ENCODE results near the gene SLC12A1. TPM values are rescaled to one million over a fixed set of nuclear protein-coding genes. Genes with fewer than 3 reads are reported as not detected.

SLC12A1 gene
- total RNA-seq, 4 donors from 2014 or later: not detected

DNA sequence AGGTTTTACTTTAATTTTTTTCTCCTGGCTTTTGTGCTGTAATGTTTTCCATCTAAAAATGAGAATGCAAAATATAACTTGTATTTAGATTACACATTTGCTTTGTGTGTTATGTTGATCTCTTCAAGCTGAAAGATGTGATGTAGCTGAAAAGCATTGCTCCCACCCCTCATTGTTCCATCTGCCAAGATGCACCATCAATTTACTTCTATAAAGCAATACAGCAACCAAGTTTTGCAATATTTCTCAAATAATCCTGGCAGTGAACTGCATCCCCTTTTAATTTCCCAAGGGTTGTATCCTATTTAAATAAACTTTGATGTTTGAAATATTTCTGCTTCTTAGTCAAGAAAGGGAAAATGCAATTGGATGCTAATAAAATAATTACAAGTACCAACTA, 72.6 kb downstream of the SLC12A1 start:
- no peak overlapping the region for H3K4me3 ChIP-seq
- H3K9me3 ChIP-seq: no peaks in the 10 kb centered on the region
- DNase-seq: no peak
- no peak overlapping the region for H3K27ac ChIP-seq
- TF ChIP-seq, protein P1, sequence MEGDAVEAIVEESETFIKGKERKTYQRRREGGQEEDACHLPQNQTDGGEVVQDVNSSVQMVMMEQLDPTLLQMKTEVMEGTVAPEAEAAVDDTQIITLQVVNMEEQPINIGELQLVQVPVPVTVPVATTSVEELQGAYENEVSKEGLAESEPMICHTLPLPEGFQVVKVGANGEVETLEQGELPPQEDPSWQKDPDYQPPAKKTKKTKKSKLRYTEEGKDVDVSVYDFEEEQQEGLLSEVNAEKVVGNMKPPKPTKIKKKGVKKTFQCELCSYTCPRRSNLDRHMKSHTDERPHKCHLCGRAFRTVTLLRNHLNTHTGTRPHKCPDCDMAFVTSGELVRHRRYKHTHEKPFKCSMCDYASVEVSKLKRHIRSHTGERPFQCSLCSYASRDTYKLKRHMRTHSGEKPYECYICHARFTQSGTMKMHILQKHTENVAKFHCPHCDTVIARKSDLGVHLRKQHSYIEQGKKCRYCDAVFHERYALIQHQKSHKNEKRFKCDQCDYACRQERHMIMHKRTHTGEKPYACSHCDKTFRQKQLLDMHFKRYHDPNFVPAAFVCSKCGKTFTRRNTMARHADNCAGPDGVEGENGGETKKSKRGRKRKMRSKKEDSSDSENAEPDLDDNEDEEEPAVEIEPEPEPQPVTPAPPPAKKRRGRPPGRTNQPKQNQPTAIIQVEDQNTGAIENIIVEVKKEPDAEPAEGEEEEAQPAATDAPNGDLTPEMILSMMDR (IDR thresholded peaks at IDR 0.05): no peak
- TF ChIP-seq POLR2A (IDR thresholded peaks at IDR 0.05) (no peak), POLR2AphosphoS5 (IDR thresholded peaks at IDR 0.05) (no peak), EP300 (IDR thresholded peaks at IDR 0.05; ENCODE audit: low read depth) (no peak)
- in situ Hi-C loops (cut with MboI; ENCODE audit: low pct_ligation_motif_present in 1 of 4, low pct_unique_long_range_greater_than_20kb in 1 of 4, low sequenced_read_pairs in 3 of 4): loop anchor here in 3 of 4 donors (25.0 kb wide), 3 partner anchors 816 to 1966 kb away; no protein-coding TSS in a partner anchor
- H3K27me3 ChIP-seq: peaks cover 4% of the 10 kb centered on the region
- H3K4me1 ChIP-seq: no peaks in the 10 kb centered on the region
- no peaks in the 10 kb centered on the region for H3K36me3 ChIP-seq
- intact Hi-C loops (cut with DNase I; ENCODE audit: low total_unique reads): no loop called here

DNA sequence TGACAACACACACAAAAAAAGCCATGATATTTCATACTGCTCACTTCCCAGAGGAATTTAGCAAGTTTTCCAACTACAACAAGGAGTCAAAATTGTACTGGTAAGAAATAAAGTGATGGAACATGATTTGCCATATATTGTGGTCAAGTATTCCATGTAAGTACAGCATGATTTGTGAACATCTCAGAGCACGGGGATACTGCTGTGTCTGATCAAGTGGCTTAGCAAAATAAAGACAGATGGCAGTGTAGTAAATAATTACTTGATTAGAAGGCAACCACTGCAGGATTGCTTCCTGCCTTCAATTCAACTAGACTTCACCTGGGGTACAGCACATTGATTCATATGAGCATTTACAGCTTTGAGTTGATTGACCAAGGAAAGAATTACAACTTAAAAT, 73.5 kb downstream of the SLC12A1 start:
- Histone ChIP-seq H3K9me3 (no peaks in the 10 kb centered on the region), H3K27me3 (no peaks in the 10 kb centered on the region), H3K27ac (no peak overlapping the region), H3K36me3 (no peaks in the 10 kb centered on the region), H3K4me3 (no peak overlapping the region), H3K4me1 (no peaks in the 10 kb centered on the region)
- intact Hi-C loops (cut with DNase I; ENCODE audit: low total_unique reads): no loop called here
- 50 to 81% methylated on average over 1 of the region's 1 CpG for WGBS, 2 donors (ENCODE audit: low coverage in 1 of 2)
- in situ Hi-C loops (cut with MboI; ENCODE audit: low pct_ligation_motif_present in 1 of 4, low pct_unique_long_range_greater_than_20kb in 1 of 4, low sequenced_read_pairs in 3 of 4): loop anchor here in 3 of 4 donors (25.0 kb wide), 3 partner anchors 817 to 1967 kb away; no protein-coding TSS in a partner anchor
- DNase-seq: no peak
- no peak for TF ChIP-seq POLR2AphosphoS5 (IDR thresholded peaks at IDR 0.05)
- TF ChIP-seq, protein P1 (IDR thresholded peaks at IDR 0.05): no peak
- no peak for TF ChIP-seq EP300 (IDR thresholded peaks at IDR 0.05; ENCODE audit: low read depth)
- TF ChIP-seq POLR2A (IDR thresholded peaks at IDR 0.05): no peak

DNA sequence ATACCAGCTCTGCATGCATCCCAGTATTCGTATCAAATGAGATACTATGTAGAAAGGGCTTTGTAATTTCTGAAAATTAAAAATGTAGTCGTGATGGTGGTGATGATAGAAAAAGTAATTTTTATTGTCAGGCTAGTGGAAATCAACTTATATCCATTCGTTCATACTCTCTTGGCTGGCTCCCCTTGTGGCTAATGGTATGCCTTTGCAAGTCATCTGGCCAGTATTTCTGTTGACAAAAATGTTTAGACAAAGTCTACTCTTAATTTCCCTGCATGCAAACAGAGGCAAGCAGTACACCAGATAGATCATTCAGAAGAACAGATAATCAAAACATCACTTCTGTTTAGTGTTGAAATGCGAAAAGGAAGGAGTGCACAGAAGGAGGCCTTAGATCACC, 75.6 kb downstream of the SLC12A1 start:
- Histone ChIP-seq H3K27me3 (no peaks in the 10 kb centered on the region), H3K36me3 (no peaks in the 10 kb centered on the region), H3K4me3 (no peak overlapping the region), H3K9me3 (no peaks in the 10 kb centered on the region), H3K4me1 (peaks cover 0 to 11% (median 2%) of the 10 kb centered on the region in 4 donors), H3K27ac (no peak overlapping the region)
- 74 to 81% methylated on average over 4 of the region's 4 CpGs for WGBS, 2 donors (ENCODE audit: low coverage in 1 of 2)
- intact Hi-C loops (cut with DNase I; ENCODE audit: low total_unique reads) (no loop called here), in situ Hi-C loops (cut with MboI; ENCODE audit: low pct_ligation_motif_present in 1 of 4, low pct_unique_long_range_greater_than_20kb in 1 of 4, low sequenced_read_pairs in 3 of 4) (loop anchor here in 3 of 4 donors (25.0 kb wide), 3 partner anchors 819 to 1969 kb away; no protein-coding TSS in a partner anchor)
- TF ChIP-seq, protein P1 (IDR thresholded peaks at IDR 0.05): no peak
- TF ChIP-seq POLR2A (IDR thresholded peaks at IDR 0.05): no peak
- TF ChIP-seq EP300 (IDR thresholded peaks at IDR 0.05; ENCODE audit: low read depth): no peak
- no peak for TF ChIP-seq POLR2AphosphoS5 (IDR thresholded peaks at IDR 0.05)
- DNase-seq: no peak

DNA sequence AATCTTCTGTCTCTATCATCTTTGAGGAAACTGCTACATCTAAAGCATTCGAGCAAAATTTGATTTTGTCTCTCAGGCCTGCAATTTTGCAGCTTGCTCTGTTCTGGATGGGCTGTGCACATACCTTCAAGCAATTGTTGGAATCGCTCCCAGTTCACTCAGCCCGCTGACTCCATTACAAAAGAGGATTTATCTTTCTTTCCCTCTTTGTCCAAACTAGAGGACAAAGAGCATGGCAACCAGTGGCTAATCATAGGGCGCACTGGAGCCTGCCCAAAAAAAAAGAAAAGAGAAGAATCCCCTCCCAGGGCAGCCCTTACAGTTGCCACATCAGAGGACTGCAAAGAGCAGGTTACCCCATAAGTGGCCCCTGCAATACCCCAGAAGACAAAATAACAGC, 76.1 kb downstream of the SLC12A1 start:
- no peak for TF ChIP-seq POLR2AphosphoS5 (IDR thresholded peaks at IDR 0.05)
- Histone ChIP-seq H3K36me3 (no peaks in the 10 kb centered on the region), H3K9me3 (no peaks in the 10 kb centered on the region), H3K27ac (no peak overlapping the region), H3K4me3 (no peak overlapping the region), H3K27me3 (no peaks in the 10 kb centered on the region), H3K4me1 (peaks cover 0 to 11% (median 2%) of the 10 kb centered on the region in 4 donors)
- 80 to 81% methylated on average over 2 to 4 of the region's 4 CpGs for WGBS, 2 donors (ENCODE audit: low coverage in 1 of 2)
- intact Hi-C loops (cut with DNase I; ENCODE audit: low total_unique reads): no loop called here
- DNase-seq: no peak
- in situ Hi-C loops (cut with MboI; ENCODE audit: low pct_ligation_motif_present in 1 of 4, low pct_unique_long_range_greater_than_20kb in 1 of 4, low sequenced_read_pairs in 3 of 4): loop anchor here in 3 of 4 donors (25.0 kb wide), 3 partner anchors 820 to 1970 kb away; no protein-coding TSS in a partner anchor

Data from transverse colon (tissue), 4 donors.